Aorta (tissue), 5 donors: ENCODE results near the gene PRKCB. TPM values are rescaled to one million over a fixed set of nuclear protein-coding genes. Genes with fewer than 3 reads are reported as not detected.
"Not testable (repeated sequence)": the region's sequence is repeated elsewhere in the genome, so short reads cannot be mapped to it uniquely, and the experiment has no call there.

Experiments
- ATAC-seq: fragments of 200-7000 bp; cut with Tn5 transposase; one replicate; pipeline ENCODE4 v1.9.1; 2022; ENCODE audit warnings: moderate library complexity; ENCODE audit not compliant: low FRiP score
- DNase-seq, 2 donors: peaks; one replicate each; pipeline ENCODE4 v3.0.0-alpha.2; 2020
- H3K27ac ChIP-seq, 2 donors: one replicate each; pipeline ENCODE4 v1.5.1; 2013; ENCODE audit warnings: low read length in 2 of 2, mild to moderate bottlenecking in 2 of 2, moderate library complexity in 2 of 2, control low read depth in 1 of 2, inconsistent platforms in 1 of 2, low read depth in 1 of 2
- H3K27me3 ChIP-seq, 2 donors: one replicate each; pipeline ENCODE4 v1.6.1; 2013; ENCODE audit warnings: control low read depth in 1 of 2, low read length in 1 of 2, mild to moderate bottlenecking in 1 of 2, moderate library complexity in 1 of 2; ENCODE audit not compliant: insufficient read depth in 2 of 2, control insufficient read depth in 1 of 2
- H3K36me3 ChIP-seq, 2 donors: one replicate each; pipeline ENCODE4 v1.6.1; 2013; ENCODE audit warnings: control low read depth in 1 of 2, low read length in 1 of 2, mild to moderate bottlenecking in 1 of 2; ENCODE audit not compliant: insufficient read depth in 2 of 2, control insufficient read depth in 1 of 2
- H3K4me1 ChIP-seq, 2 donors: one replicate each; pipeline ENCODE4 v1.6.1; 2013; ENCODE audit warnings: low read length in 2 of 2, control low read depth in 1 of 2, mild to moderate bottlenecking in 1 of 2, moderate library complexity in 1 of 2; ENCODE audit not compliant: insufficient read depth in 2 of 2, control insufficient read depth in 1 of 2
- H3K4me3 ChIP-seq, 2 donors: one replicate each; pipeline ENCODE4 v1.5.1; 2013; ENCODE audit warnings: low read length in 2 of 2, control low read depth in 1 of 2, mild to moderate bottlenecking in 1 of 2
- H3K9me3 ChIP-seq: one replicate; pipeline ENCODE4 v1.6.1; 2013; ENCODE audit warnings: mild to moderate bottlenecking, low read length; ENCODE audit not compliant: control insufficient read depth
- WGBS, 2 donors: extraction: QIAGEN DNeasy Blood & Tissue Kit; methylation state at CpG; one replicate each; pipeline ENCODE4 v1.1.7; 2013; 5-methylcytosine and 5-hydroxymethylcytosine counted together
- intact Hi-C, 2 donors: fragments of 100-400 bp; cut with DNase I; formaldehyde crosslinking; loops; one replicate each; pipeline versions ENCODE4 v1.14.2 to v1.15.0; 2022
- polyA plus RNA-seq, 2 donors: library from polyadenylated mRNA; stranded (reverse); fragments of 200-250 nt; gene quantifications; one replicate each; pipeline ENCODE4 v1.2.3, GENCODE V29; 2013
- total RNA-seq, 2 donors: library from RNA; stranded (reverse); fragmentation: NEBNext Ultra II Directional; extraction: Animal tissue kit (Norgen Biotek cat#: 25700); gene quantifications; one replicate each; pipeline ENCODE4 v1.2.1, GENCODE V29; 2021
- donor health status: healthy with polysubstance abuse.
- donor health status: Bipolar disorder and iron deficiency.
- donor health status: DM: no; HTN: no; CAD: no.
- donor health status: DM: no; HTN: no; CAD: no.
- donor health status: DM: yes; HTN: yes; CAD: no.

The PRKCB gene
- total and polyA plus RNA-seq, 4 donors, result 0.28 to 16.7 (median 5.4) TPM

GRCh38 chr16:24098896-24099295 is 263.1 kb downstream of the PRKCB start:
- Histone ChIP-seq H3K4me3 (no peak overlapping the region), H3K36me3 (no peaks in the 10 kb centered on the region), H3K9me3 (peaks cover 2% of the 10 kb centered on the region), H3K27me3 (peaks cover 0 to 2% of the 10 kb centered on the region in 2 donors), H3K4me1 (no peaks in the 10 kb centered on the region), H3K27ac (no peak overlapping the region)
- 14 to 18% methylated on average over 2 of the region's 2 CpGs for WGBS, 2 donors
- intact Hi-C loops, result no loop called here
- ATAC-seq (no peak), DNase-seq (no peak)

GRCh38 chr16:24101431-24101830 is 265.6 kb downstream of the PRKCB start:
- peaks cover 2% of the 10 kb centered on the region for H3K9me3 ChIP-seq
- WGBS, 2 donors, result 54 to 59% methylated on average over 2 of the region's 2 CpGs
- no peak overlapping the region for H3K4me3 ChIP-seq
- H3K27me3 ChIP-seq, result peaks cover 0 to 2% of the 10 kb centered on the region in 2 donors
- H3K27ac ChIP-seq, result no peak overlapping the region
- ATAC-seq (no peak), DNase-seq (no peak)
- intact Hi-C loops, result no loop called here
- no peaks in the 10 kb centered on the region for H3K4me1 ChIP-seq
- H3K36me3 ChIP-seq, result no peaks in the 10 kb centered on the region

GRCh38 chr16:24102209-24102660 is 266.5 kb downstream of the PRKCB start:
- H3K4me1 ChIP-seq, result no peaks in the 10 kb centered on the region
- H3K27me3 ChIP-seq, result peaks cover 0 to 2% of the 10 kb centered on the region in 2 donors
- DNase-seq (no peak), ATAC-seq (no peak)
- H3K27ac ChIP-seq, result no peak overlapping the region
- WGBS, 2 donors, result 17 to 27% methylated on average over 4 of the region's 4 CpGs
- H3K9me3 ChIP-seq, result peaks cover 2% of the 10 kb centered on the region
- intact Hi-C loops, result no loop called here
- H3K4me3 ChIP-seq, result no peak overlapping the region
- H3K36me3 ChIP-seq, result no peaks in the 10 kb centered on the region

GRCh38 chr16:24105471-24105870 is 269.7 kb downstream of the PRKCB start:
- intact Hi-C loops, ATAC-seq, H3K9me3 ChIP-seq, H3K4me1 ChIP-seq, H3K36me3 ChIP-seq, DNase-seq, H3K27me3 ChIP-seq, H3K27ac ChIP-seq, H3K4me3 ChIP-seq: not testable (repeated sequence)
- 87 to 95% methylated on average over 2 of the region's 2 CpGs for WGBS, 2 donors

GRCh38 chr16:24108090-24108489 is 272.3 kb downstream of the PRKCB start:
- H3K4me3 ChIP-seq, ATAC-seq, H3K36me3 ChIP-seq, DNase-seq, H3K9me3 ChIP-seq, H3K27me3 ChIP-seq, H3K4me1 ChIP-seq, H3K27ac ChIP-seq, intact Hi-C loops: not testable (repeated sequence)
- WGBS, 2 donors, result 69 to 76% methylated on average over 1 of the region's 1 CpG

- H3K27ac ChIP-seq, result no peak overlapping the region
- no peaks in the 10 kb centered on the region for H3K9me3 ChIP-seq
- H3K4me3 ChIP-seq, result no peak overlapping the region
- intact Hi-C loops, result no loop called here
- H3K36me3 ChIP-seq, result no peaks in the 10 kb centered on the region
- DNase-seq, result no peak
- no peak for ATAC-seq
- H3K4me1 ChIP-seq, result no peaks in the 10 kb centered on the region
- WGBS, 2 donors, result 74 to 79% methylated on average over 3 of the region's 3 CpGs
- no peaks in the 10 kb centered on the region for H3K27me3 ChIP-seq
Measured at GRCh38 chr16:24111724-24112302, 276.0 kb downstream of the PRKCB start.

- intact Hi-C loops, result no loop called here
- Histone ChIP-seq H3K4me3 (no peak overlapping the region), H3K36me3 (no peaks in the 10 kb centered on the region), H3K27me3 (no peaks in the 10 kb centered on the region), H3K27ac (no peak overlapping the region), H3K9me3 (no peaks in the 10 kb centered on the region), H3K4me1 (no peaks in the 10 kb centered on the region)
- ATAC-seq (no peak), DNase-seq (no peak)
- WGBS, 2 donors, result 86 to 92% methylated on average over 2 of the region's 2 CpGs
Measured at GRCh38 chr16:24113115-24113745, 277.4 kb downstream of the PRKCB start.

- Histone ChIP-seq H3K27me3 (no peaks in the 10 kb centered on the region), H3K9me3 (no peaks in the 10 kb centered on the region), H3K4me1 (no peaks in the 10 kb centered on the region), H3K36me3 (no peaks in the 10 kb centered on the region), H3K27ac (no peak overlapping the region), H3K4me3 (no peak overlapping the region)
- 64 to 78% methylated on average over 2 of the region's 2 CpGs for WGBS, 2 donors
- no peak for ATAC-seq
- DNase-seq, result no peak
- intact Hi-C loops, result no loop called here
Measured at GRCh38 chr16:24114876-24115275, 279.1 kb downstream of the PRKCB start.
